Measurements from ENCODE around the gene SCT.

The SCT gene

GRCh38 chr11:643849-644738, 17.1 kb upstream of the SCT start:
- no peak for DNase-seq

- DNase-seq, result no peak
Measured at GRCh38 chr11:643366-643765, 16.4 kb upstream of the SCT start.

GRCh38 chr11:641806-642370, 14.9 kb upstream of the SCT start:
- DNase-seq, result no peak

DNA sequence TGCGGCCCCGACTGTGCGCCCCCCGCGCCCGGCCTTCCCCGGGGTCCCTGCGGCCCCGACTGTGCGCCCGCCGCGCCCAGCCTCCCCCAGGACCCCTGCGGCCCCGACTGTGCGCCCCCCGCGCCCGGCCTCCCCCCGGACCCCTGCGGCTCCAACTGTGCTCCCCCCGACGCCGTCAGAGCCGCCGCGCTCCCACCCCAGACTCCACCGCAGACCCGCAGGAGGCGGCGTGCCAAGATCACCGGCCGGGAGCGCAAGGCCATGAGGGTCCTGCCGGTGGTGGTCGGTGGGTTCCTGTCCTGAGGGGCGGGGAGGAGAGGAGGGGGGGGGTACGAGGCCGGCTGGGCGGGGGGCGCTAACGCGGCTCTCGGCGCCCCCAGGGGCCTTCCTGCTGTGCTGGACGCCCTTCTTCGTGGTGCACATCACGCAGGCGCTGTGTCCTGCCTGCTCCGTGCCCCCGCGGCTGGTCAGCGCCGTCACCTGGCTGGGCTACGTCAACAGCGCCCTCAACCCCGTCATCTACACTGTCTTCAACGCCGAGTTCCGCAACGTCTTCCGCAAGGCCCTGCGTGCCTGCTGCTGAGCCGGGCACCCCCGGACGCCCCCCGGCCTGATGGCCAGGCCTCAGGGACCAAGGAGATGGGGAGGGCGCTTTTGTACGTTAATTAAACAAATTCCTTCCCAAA, 13.2 kb upstream of the SCT start:
- no peak for DNase-seq

GRCh38 chr11:639332-639955, 12.5 kb upstream of the SCT start:
- DNase-seq, result no peak

DNA sequence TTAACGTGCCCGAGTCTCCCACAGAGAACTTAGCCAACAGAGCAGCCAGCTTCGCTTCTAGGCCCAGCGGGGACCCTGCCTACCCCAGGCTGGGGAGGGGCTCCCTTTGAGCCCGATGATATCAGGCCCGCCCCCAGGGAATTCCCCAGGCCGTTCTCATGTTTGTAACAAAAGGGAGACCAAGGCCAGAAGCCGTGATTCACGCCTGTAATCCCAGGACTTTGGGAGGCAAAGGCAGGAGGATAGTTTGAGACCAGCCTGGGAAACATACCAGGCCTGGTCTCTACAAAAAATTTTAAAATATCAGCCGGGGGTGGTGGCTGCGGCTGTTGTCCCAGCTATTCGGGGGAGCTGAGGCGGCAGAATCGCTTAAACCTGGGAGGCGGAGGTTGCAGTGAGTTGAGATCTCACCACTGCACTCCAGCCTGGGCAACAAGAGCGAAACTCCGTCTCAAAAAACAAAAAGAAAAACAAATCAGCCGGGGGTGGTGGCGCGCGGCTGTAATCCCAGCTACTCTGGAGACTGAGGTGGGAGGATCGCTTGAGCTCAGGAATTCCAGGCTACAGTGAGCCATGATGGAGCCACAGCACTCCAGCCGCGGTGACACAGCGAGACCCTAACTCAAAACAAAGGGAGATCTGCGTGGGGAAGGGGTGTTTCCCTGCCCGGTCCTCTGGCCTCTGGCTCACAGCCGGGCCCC, 11.8 kb upstream of the SCT start:
- DNase-seq, result no peak

- no peak for DNase-seq
Measured at GRCh38 chr11:637593-638521, 10.9 kb upstream of the SCT start.

DNA sequence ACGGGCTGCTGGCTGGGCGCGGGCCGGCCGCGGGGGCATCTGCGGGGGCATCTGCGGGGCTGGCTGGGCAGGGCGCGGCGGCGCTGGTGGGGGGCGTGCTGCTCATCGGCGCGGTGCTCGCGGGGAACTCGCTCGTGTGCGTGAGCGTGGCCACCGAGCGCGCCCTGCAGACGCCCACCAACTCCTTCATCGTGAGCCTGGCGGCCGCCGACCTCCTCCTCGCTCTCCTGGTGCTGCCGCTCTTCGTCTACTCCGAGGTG, 10.3 kb upstream of the SCT start:
- no peak for DNase-seq

DNA sequence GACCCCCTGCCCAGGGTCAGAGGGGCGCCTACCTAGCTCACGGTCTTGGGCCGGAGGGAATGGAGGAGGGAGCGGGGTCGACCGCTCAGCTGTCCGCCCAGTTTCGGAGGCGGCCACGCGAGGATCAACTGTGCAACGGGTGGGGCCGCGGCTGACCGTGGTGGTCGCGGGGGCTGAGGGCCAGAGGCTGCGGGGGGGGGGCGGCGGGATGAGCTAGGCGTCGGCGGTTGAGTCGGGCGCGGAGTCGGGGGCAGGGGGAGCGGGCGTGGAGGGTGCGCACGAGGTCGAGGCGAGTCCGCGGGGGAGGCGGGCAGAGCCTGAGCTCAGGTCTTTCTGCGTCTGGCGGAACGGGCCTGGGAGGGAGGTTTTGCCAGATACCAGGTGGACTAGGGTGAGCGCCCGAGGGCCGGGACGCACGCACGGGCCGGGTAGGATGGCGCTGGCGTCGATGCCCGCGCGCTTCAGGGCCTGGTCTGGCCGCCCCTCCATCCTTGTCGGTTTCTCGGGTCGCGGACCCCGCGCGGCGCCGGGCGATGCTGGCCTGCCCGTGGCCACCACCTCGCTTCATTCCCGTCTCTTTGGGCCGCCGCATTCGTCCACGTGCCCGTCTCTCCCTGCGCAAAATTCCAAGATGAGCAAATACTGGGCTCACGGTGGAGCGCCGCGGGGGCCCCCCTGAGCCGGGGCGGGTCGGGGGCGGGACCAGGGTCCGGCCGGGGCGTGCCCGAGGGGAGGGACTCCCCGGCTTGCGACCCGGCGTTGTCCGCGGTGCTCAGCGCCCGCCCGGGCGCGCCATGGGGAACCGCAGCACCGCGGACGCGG, 9.7 kb upstream of the SCT start, which contains the start of gene DRD4:
DRD4 (plus strand) TSS at position 759 of the 822 bp plus-strand sequence; CDS start at position 795, 36 bp downstream.
- no peak for DNase-seq

- DNase-seq, result no peak
Measured at GRCh38 chr11:635945-636510, 9.0 kb upstream of the SCT start.

GRCh38 chr11:630871-631270, 3.9 kb upstream of the SCT start:
- no peak for DNase-seq

DNA sequence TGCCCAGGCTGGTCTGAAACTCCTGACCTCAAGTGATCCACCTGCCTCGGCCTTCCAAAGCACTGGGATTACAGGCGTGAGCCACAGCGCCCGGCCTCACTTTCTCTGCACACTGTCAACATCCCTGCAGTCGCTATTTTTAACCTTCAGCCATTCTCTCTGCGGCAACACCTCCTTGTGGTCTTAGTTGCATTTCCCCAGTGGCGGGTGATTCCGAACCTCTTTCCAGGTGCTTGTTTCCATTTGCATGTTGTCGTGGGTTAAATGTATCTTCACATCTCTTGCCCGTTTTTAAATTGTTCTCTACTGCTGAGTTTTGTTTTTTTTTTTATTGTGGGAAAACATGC, 2.2 kb upstream of the SCT start:
- DNase-seq, result no peak

DNA sequence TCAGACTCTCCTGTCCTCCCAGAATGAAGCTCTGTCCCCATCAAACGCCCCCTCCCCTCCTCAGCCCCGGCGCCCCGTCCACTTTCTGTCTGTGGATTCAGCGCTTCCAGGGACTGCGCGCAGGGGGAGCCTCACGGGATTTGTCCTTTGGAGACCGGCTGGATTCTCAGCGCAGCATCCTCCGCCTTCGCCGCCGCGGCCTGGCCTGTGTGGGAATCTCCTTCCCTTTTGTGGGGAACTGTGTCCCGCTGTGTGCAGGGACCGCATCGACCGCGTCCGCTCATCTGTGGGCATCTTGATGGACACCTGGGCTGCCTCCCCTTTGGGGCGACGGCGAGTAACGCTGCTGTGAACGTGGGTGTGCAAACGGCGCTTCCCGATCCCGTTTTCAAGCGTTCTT, 1.1 kb upstream of the SCT start:
- DNase-seq, result no peak

DNA sequence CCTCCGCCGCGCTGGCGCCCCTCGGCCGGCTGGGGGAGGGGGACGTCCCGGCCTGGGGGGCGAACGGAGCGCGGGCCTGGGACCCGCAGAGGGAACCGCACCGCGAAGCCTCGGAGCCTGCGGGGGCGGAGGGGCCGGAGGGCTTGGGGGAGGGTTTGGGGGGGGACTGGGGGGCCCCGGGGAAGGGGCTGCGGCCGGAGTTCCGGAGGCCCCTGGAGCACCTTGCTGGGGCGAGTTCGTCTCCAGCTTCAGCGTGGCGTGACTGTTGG, 261 bp upstream of the SCT start:
- DNase-seq, result no peak

DNA sequence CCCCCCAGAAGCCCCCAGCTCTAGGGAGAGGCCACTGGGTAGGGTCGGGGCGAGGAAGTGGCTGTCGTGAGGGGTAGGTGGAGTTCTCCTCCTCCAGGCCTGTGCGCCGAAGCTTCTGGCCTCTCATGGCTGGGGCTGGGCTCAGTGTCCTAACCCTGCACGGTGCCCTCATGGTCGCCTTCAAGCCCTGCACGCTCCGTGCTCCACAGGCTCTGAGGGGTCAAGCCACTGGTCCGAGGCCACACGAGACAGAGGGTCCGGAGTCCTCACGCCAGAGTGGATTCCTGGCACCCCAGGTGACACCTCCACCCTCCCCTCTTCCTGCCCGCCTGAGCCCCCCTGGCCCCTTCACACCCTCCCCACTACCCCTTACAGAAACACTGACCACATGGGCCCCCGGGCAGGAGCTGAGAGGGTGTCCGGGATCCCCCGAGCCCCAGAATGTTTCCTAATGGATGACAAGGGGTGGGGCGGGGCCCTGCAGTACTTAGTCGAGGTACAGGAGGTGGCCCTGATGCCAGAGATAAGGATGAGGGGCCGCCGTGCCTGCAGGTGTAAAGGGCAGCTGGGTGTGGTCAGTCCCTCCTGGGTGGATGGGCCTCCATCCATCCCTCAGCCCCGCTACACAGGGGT, 1.2 kb downstream of the SCT start:
- no peak for DNase-seq

DNA sequence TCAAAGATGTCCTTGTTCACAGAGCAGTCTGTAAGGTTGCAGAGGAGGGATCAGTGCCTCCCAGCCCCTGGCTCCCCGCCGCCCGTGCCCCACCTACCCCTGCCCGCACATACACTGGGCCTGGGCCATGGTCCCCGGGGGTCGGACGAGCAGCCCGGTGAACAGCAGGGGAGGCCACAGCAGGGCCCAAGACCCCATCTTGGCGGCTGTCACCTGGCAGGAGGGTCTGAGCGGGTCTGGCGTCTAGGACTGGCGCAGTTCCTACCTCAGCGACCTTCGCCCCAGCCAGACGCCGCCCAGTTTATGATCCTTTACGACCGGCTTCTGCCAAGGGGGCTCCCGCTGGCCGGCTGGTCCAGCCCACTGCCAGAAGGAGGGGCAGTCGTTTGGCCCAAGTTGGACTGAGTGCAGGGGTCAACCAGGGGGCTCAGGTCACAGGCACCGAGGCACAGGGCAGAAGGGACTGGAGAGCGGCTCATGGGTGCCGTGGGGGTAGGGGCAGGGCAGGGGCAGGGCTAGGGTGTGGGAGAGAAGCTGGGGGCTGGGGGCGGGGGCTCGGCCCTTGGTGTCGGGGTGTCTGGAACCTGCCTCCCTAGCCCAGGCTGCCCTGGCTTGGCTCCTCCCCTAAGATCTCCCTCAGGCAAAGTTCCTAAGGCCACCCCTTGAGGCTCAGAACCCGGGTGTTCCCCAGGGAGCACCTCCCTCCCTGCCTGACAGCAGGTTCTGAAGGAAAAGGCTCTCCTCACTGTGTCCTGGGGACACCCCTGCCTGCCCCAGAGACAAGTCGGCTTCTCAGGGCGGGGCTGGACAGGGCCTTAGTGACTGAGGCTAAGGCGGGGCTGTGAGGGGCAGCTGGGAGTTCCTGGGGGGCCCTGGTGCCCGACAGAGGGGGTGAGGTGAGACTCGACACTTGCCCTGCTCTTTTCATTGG, 2.0 kb downstream of the SCT start, which contains the start of gene CDHR5:
CDHR5 (minus strand) TSS at position 251 of the 931 bp plus-strand sequence; CDS start at position 198, 53 bp downstream.
- no peak for DNase-seq

DNA sequence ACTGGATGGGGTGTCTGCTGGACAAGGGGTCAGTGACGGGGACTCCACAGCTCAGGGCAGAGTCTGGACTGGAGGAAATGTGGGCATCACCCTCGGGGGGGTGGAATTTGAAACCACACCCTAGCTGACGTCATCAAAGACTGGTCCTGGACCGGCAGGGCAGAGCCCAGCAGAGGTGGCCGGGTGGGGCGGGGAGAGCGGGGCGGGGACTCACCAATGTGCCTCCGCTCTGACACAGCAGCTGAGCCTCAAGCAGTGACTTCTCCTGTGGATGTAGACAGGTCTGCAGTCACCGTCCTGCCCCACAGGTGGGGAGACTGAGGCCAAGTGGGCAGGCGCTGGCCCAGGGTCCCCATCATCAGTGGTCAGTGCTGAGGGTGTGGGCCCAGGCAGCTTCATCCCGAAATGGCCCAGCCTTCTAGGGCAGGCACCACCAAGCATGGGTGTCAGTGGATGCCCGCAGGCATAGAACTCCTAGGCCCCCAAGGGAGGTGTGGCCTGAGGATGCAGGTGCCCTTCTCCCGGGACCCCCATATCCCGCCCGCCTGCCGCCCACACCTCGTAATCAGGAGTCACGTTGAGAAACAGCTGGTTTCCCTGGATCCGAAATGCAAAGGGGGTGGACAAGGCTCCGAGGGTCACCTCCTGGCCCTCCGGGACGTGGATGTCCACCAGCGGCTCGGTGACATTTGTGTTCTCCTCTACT, 2.8 kb downstream of the SCT start:
- no peak for DNase-seq

DNA sequence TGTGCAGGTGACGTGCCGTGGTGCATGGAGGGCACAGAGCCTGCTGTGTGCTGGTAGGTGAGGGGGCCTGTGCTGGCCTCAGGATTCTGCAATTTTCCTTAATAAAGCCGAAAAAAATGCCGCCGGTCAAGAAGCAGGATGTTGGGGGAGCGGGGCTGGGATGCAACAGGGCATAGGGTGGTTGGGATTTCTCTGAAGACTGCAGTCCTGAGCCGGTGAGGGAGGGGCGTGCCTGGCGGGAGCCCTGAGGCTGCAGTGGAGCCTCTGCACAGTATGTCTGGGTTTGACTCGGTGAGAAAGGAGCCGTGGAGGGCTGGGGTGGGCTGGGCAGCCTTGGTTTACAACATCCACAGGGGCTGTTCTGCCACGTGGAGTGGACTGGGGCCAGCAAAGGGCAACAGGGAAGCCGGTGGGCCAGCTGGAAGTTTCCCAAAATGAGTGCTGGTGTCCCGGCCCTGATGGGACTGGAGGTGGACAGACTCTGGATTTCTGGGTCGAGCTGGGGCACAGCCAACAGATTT, 3.6 kb downstream of the SCT start:
- no peak for DNase-seq
